VCaP (cell line): ENCODE data around the gene MTR.

Experiments
- H3K27ac ChIP-seq: fragments of 450-650 bp; 2 replicates; pipeline ENCODE4 v1.5.1; 2017
- CTCF ChIP-seq: fragments of 450-650 bp; conservative IDR thresholded peaks from 2 replicates; pipeline ENCODE4 v1.5.1; 2017; ENCODE audit warnings: mild to moderate bottlenecking, moderate library complexity

The MTR gene

GRCh38 chr1:236872075-236872666 lies 77.1 kb downstream of the MTR start:
- TF ChIP-seq CTCF, result no peak
- no peak overlapping the region for H3K27ac ChIP-seq

GRCh38 chr1:236875975-236876374 lies 80.9 kb downstream of the MTR start:
- TF ChIP-seq CTCF, result no peak
- no peak overlapping the region for H3K27ac ChIP-seq

GRCh38 chr1:236877661-236878060 lies 82.6 kb downstream of the MTR start:
- no peak for TF ChIP-seq CTCF
- H3K27ac ChIP-seq, result no peak overlapping the region

- no peak for TF ChIP-seq CTCF
- no peak overlapping the region for H3K27ac ChIP-seq
Measured at GRCh38 chr1:236880209-236880608, 85.1 kb downstream of the MTR start.

GRCh38 chr1:236882678-236883077 lies 87.6 kb downstream of the MTR start:
- TF ChIP-seq CTCF, result no peak
- no peak overlapping the region for H3K27ac ChIP-seq

- H3K27ac ChIP-seq, result no peak overlapping the region
- no peak for TF ChIP-seq CTCF
Measured at GRCh38 chr1:236886199-236886598, 91.1 kb downstream of the MTR start.

GRCh38 chr1:236887081-236887480 lies 92.0 kb downstream of the MTR start:
- H3K27ac ChIP-seq, result no peak overlapping the region
- no peak for TF ChIP-seq CTCF

- no peak for TF ChIP-seq CTCF
- no peak overlapping the region for H3K27ac ChIP-seq
Measured at GRCh38 chr1:236888126-236888525, 93.0 kb downstream of the MTR start.
